GM10847 (cell line): ENCODE measurements around the gene TTC21A.

Experiments
- POLR2A ChIP-seq: IDR thresholded peaks from 2 replicates; pipeline ENCODE4 v1.6.1; 2011; ENCODE audit not compliant: insufficient read length; ENCODE audit errors: extremely low read depth

The TTC21A gene

GRCh38 chr3:39181408-39182335 is 74.2 kb downstream of the TTC21A start:
- no peak for TF ChIP-seq POLR2A

- no peak for TF ChIP-seq POLR2A
Measured at GRCh38 chr3:39183211-39184080, 76.0 kb downstream of the TTC21A start.

- TF ChIP-seq POLR2A: no peak
Measured at GRCh38 chr3:39184081-39184967, 76.8 kb downstream of the TTC21A start.

- no peak for TF ChIP-seq POLR2A
Measured at GRCh38 chr3:39184968-39185285, 77.4 kb downstream of the TTC21A start.

GRCh38 chr3:39185326-39185958 is 78.0 kb downstream of the TTC21A start:
- TF ChIP-seq POLR2A: no peak

- no peak for TF ChIP-seq POLR2A
Measured at GRCh38 chr3:39185959-39186691, 78.6 kb downstream of the TTC21A start.

- no peak for TF ChIP-seq POLR2A
Measured at GRCh38 chr3:39186692-39187151, 79.2 kb downstream of the TTC21A start.

- no peak for TF ChIP-seq POLR2A
Measured at GRCh38 chr3:39187372-39188155, 80.1 kb downstream of the TTC21A start.
